ENCODE results near the gene PRDM16.

DNA sequence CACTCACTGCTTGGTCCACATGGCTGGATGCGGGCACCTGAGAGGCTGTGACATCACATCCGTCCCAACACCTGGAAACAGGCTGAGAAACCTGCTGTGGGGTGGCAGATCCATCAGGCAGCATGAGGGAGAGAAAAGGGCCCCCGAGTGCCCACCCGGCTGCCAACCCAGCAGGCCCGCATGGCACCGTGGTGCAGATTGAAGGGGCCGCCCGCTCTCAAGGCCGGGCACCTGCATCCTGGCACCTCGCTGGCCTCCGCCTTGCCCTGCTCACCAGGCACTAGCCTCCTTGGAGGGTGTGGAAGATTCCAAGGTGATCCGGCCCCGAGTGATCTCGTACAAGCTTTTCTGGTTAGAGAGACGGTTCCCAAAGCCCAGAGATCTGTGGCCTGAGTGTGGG, 110.5 kb downstream of the PRDM16 start:
- TF ChIP-seq YY1 (IDR thresholded peaks at IDR 0.05; ENCODE audit: insufficient read depth, insufficient read length) (no peak), SUZ12 (IDR thresholded peaks at IDR 0.05; ENCODE audit: extremely low read depth, insufficient read depth, insufficient read length) (no peak), ZNF274 (IDR thresholded peaks at IDR 0.05; ENCODE audit: low read depth, low read length) (no peak)
